Testis (tissue), 3 donors: ENCODE data around the gene LRMDA. TPM values are rescaled to one million over a fixed set of nuclear protein-coding genes. Genes with fewer than 3 reads are reported as not detected.

Source experiments
- DNase-seq: peaks from one replicate; pipeline ENCODE4 v3.0.0-alpha.2; 2019
- H3K27ac ChIP-seq, 2 donors: fragments of 200-600 bp; sonication (generic); one replicate each; pipeline ENCODE4 v1.5.1; 2019
- H3K27me3 ChIP-seq: fragments of 200-600 bp; sonication (generic); one replicate; pipeline ENCODE4 v1.5.1; 2019
- H3K36me3 ChIP-seq: fragments of 200-600 bp; sonication (generic); one replicate; pipeline ENCODE4 v1.5.1; 2017; ENCODE audit warnings: low read depth; ENCODE audit errors: missing control alignments
- H3K4me1 ChIP-seq: fragments of 200-600 bp; sonication (generic); one replicate; pipeline ENCODE4 v1.5.1; 2019
- H3K4me3 ChIP-seq, 2 donors: fragments of 200-600 bp; sonication (generic); one replicate each; pipeline ENCODE4 v1.5.1; 2017 to 2019
- H3K9me3 ChIP-seq: fragments of 200-600 bp; sonication (generic); one replicate; pipeline ENCODE4 v1.5.1; 2017
- CTCF ChIP-seq, 3 experiments: fragments of 450-650 bp in 2 of 3; fragments of 200-600 bp in 1 of 3; sonication (generic) in 1 of 3; IDR thresholded peaks; one replicate each; pipeline ENCODE4 v1.5.1; 2016 to 2019; ENCODE audit warnings: antibody characterized with exemption in 3 of 3, mild to moderate bottlenecking in 2 of 3, moderate library complexity in 1 of 3
- POLR2A ChIP-seq: fragments of 450-650 bp; IDR thresholded peaks from one replicate; pipeline ENCODE4 v1.6.1; 2017; ENCODE audit warnings: antibody characterized with exemption, mild to moderate bottlenecking, moderate library complexity
- WGBS, 2 donors: methylation state at CpG; one replicate each; pipeline ENCODE4 v1.1.5; 2018; 5-methylcytosine and 5-hydroxymethylcytosine counted together
- intact Hi-C: fragments of 100-400 bp; cut with DNase I; formaldehyde crosslinking; loops from one replicate; pipeline ENCODE4 v1.15.1; 2023; ENCODE audit warnings: low total_unique reads
- polyA plus RNA-seq: library from polyadenylated mRNA; stranded (reverse); fragments of 350-450 nt; fragmentation: Illumina TruSeq; extraction: RNeasy Lipid Tissue Mini Kit (QIAGEN cat#74804); gene quantifications from one replicate; pipeline ENCODE4 v1.2.3, GENCODE V29; 2014; ENCODE audit warnings: low read depth, low replicate concordance; ENCODE audit not compliant: insufficient read depth
- total RNA-seq, 2 donors: library from RNA; depleted of rRNA; stranded (reverse); fragments of >200 nt; gene quantifications; one replicate each; pipeline ENCODE4 v1.2.3, GENCODE V29; 2016

LRMDA gene
- total and polyA plus RNA-seq, 3 donors from 2014 or later: 7.6 to 13.8 (median 10.6) TPM

GRCh38 chr10:75726522-75727483, 295.4 kb downstream of the LRMDA start:
- no peak overlapping the region for H3K27ac ChIP-seq
- TF ChIP-seq POLR2A (no peak), CTCF (IDR thresholded peaks at IDR 0.05) (no peak)
- H3K4me3 ChIP-seq: no peak overlapping the region
- H3K36me3 ChIP-seq: no peaks in the 10 kb centered on the region
- H3K9me3 ChIP-seq: no peaks in the 10 kb centered on the region
- no peak for DNase-seq
- H3K27me3 ChIP-seq: no peaks in the 10 kb centered on the region
- H3K4me1 ChIP-seq: no peaks in the 10 kb centered on the region
- intact Hi-C loops: no loop called here
- WGBS, 2 donors: 66 to 76% methylated on average over 11 of the region's 11 CpGs

GRCh38 chr10:75730847-75731246, 299.4 kb downstream of the LRMDA start:
- WGBS, 2 donors: 60 to 75% methylated on average over 1 of the region's 1 CpG
- Histone ChIP-seq H3K27ac (no peak overlapping the region), H3K9me3 (no peaks in the 10 kb centered on the region), H3K36me3 (no peaks in the 10 kb centered on the region), H3K4me1 (no peaks in the 10 kb centered on the region), H3K27me3 (no peaks in the 10 kb centered on the region), H3K4me3 (no peak overlapping the region)
- intact Hi-C loops: no loop called here
- DNase-seq: no peak
- TF ChIP-seq CTCF (IDR thresholded peaks at IDR 0.05) (no peak), POLR2A (no peak)

GRCh38 chr10:75733135-75733890, 301.9 kb downstream of the LRMDA start:
- Histone ChIP-seq H3K4me3 (no peak overlapping the region), H3K4me1 (no peaks in the 10 kb centered on the region), H3K9me3 (no peaks in the 10 kb centered on the region), H3K36me3 (no peaks in the 10 kb centered on the region), H3K27ac (no peak overlapping the region), H3K27me3 (no peaks in the 10 kb centered on the region)
- TF ChIP-seq POLR2A: no peak
- TF ChIP-seq CTCF (IDR thresholded peaks at IDR 0.05): no peak
- intact Hi-C loops: no loop called here
- 83 to 95% methylated on average over 2 of the region's 2 CpGs for WGBS, 2 donors
- DNase-seq: no peak

- H3K9me3 ChIP-seq: no peaks in the 10 kb centered on the region
- H3K36me3 ChIP-seq: no peaks in the 10 kb centered on the region
- DNase-seq: no peak
- TF ChIP-seq CTCF (IDR thresholded peaks at IDR 0.05): no peak
- TF ChIP-seq POLR2A: no peak
- H3K4me3 ChIP-seq: no peak overlapping the region
- no peaks in the 10 kb centered on the region for H3K27me3 ChIP-seq
- no peak overlapping the region for H3K27ac ChIP-seq
- H3K4me1 ChIP-seq: no peaks in the 10 kb centered on the region
- intact Hi-C loops: no loop called here
- 93 to 95% methylated on average over 5 of the region's 5 CpGs for WGBS, 2 donors
These were observed 304.8 kb downstream of the LRMDA start for GRCh38 chr10:75736151-75736640.
